Panc1 (cell line): ENCODE results near the gene DGLUCY. TPM values are rescaled to one million over a fixed set of nuclear protein-coding genes. Genes with fewer than 3 reads are reported as not detected.

Experiments used
- ATAC-seq: fragments of 200-7000 bp; cut with Tn5 transposase; 2 replicates; pipeline ENCODE4 v1.9.1; 2020; ENCODE audit warnings: mild to moderate bottlenecking, moderate library complexity
- BruUV-seq: library from RNA; stranded (reverse); fragments of 400-500 nt; replicated peaks from 2 replicates; lab custom pipeline; 2021; lab: Mats Ljungman, UMichigan
- CTCF ChIA-PET: fragments of 300-600 bp; sonication (Branson Sonifier 250); formaldehyde crosslinking; loops from one replicate; lab custom pipeline; 2022; ENCODE audit warnings: antibody characterized with exemption; lab: Charles Lee
- POLR2A ChIA-PET: fragments of 300-600 bp; sonication (Branson Sonifier 250); formaldehyde crosslinking; loops from one replicate; lab custom pipeline; 2022; ENCODE audit warnings: antibody characterized with exemption; lab: Charles Lee
- DNase-seq: peaks from one replicate; pipeline ENCODE4 v3.0.0-alpha.2; 2010; ENCODE audit warnings: low read depth, low spot score
- H3K27ac ChIP-seq: 2 replicates; pipeline ENCODE4 v1.5.1; 2011; ENCODE audit warnings: mild to moderate bottlenecking, low read length, inconsistent platforms
- H3K27me3 ChIP-seq: fragments of 200-500 bp; sonication (Bioruptor generic); 2 replicates; pipeline ENCODE4 v1.6.0; 2014; ENCODE audit warnings: low read length, inconsistent platforms; ENCODE audit not compliant: control insufficient read depth, insufficient read depth
- H3K36me3 ChIP-seq: fragments of 200-500 bp; sonication (Bioruptor generic); 2 replicates; pipeline ENCODE4 v1.5.1; 2014; ENCODE audit warnings: inconsistent platforms, mild to moderate bottlenecking, low read length, moderate library complexity; ENCODE audit not compliant: control insufficient read depth, insufficient read depth
- H3K4me1 ChIP-seq: 2 replicates; pipeline ENCODE4 v1.5.1; 2011; ENCODE audit warnings: inconsistent platforms, mild to moderate bottlenecking, low read length, moderate library complexity; ENCODE audit not compliant: control insufficient read depth, insufficient read depth
- H3K4me3 ChIP-seq, 2 experiments: 2 replicates each; pipeline ENCODE4 v1.5.1; 2011 to 2012; ENCODE audit warnings: low read depth in 2 of 2, low read length in 2 of 2, mild to moderate bottlenecking in 2 of 2, inconsistent platforms in 1 of 2, moderate library complexity in 1 of 2
- H3K9me3 ChIP-seq: fragments of 200-500 bp; sonication (Bioruptor generic); 2 replicates; pipeline ENCODE4 v1.5.1; 2014; ENCODE audit warnings: low read depth, mild to moderate bottlenecking, inconsistent platforms, low read length, moderate library complexity; ENCODE audit not compliant: control insufficient read depth, insufficient read depth
- CTCF ChIP-seq: fragments of 450-650 bp; IDR thresholded peaks from 2 replicates; pipeline ENCODE4 v1.5.1; 2017; ENCODE audit warnings: mild to moderate bottlenecking
- POLR2AphosphoS5 ChIP-seq: IDR thresholded peaks from 2 replicates; pipeline ENCODE4 v1.6.1; 2012; ENCODE audit warnings: mild to moderate bottlenecking, low read depth, low read length, moderate library complexity
- REST ChIP-seq, 2 experiments: IDR thresholded peaks; 2 replicates each; pipeline ENCODE4 v1.6.1; 2011 to 2012; ENCODE audit warnings: low read depth in 2 of 2, control low read depth in 1 of 2, low read length in 1 of 2, mild to moderate bottlenecking in 1 of 2, moderate library complexity in 1 of 2; ENCODE audit not compliant: insufficient read depth in 1 of 2
- SIN3A ChIP-seq: IDR thresholded peaks from 2 replicates; pipeline ENCODE4 v1.6.1; 2012; ENCODE audit warnings: low read depth, mild to moderate bottlenecking, low read length, moderate library complexity, borderline replicate concordance; ENCODE audit not compliant: insufficient read depth
- TCF7L2 ChIP-seq: IDR thresholded peaks from 2 replicates; pipeline ENCODE4 v1.6.1; 2011; ENCODE audit warnings: mild to moderate bottlenecking, low read depth, low read length, inconsistent platforms
- in situ Hi-C: cut with HindIII; loops from 2 replicates; pipeline ENCODE4 v1.10.0; 2016; ENCODE audit warnings: low sequenced_read_pairs, low pct_unique_long_range_greater_than_20kb
- intact Hi-C: fragments of 100-400 bp; cut with micrococcal nuclease; formaldehyde crosslinking; loops from one replicate; pipeline ENCODE4 v1.10.0; 2022; ENCODE audit not compliant: unreplicated experiment
- total RNA-seq: library from RNA; stranded (reverse); gene quantifications from one replicate; pipeline ENCODE4 v1.2.1, GENCODE V29; 2021; ENCODE audit not compliant: unreplicated experiment

Gene DGLUCY
- total RNA-seq, 1 experiment from 2014 or later: 21.3 TPM

- no peak for TF ChIP-seq TCF7L2
- no peak for TF ChIP-seq POLR2AphosphoS5
- TF ChIP-seq CTCF: no peak
- no peak for TF ChIP-seq REST (IDR thresholded peaks at IDR 0.05; ENCODE audit: insufficient read depth in 1 of 2, low read depth in 2 of 2, low read length in 1 of 2)
- TF ChIP-seq SIN3A: no peak
- ChIA-PET POLR2A (no interaction called here), CTCF (no interaction called here)
- Histone ChIP-seq H3K27me3 (no peaks in the 10 kb centered on the region; the same call in 1 of the 2 replicates), H3K27ac (no peak overlapping the region), H3K9me3 (no peaks in the 10 kb centered on the region), H3K4me1 (no peaks in the 10 kb centered on the region), H3K36me3 (no peaks in the 10 kb centered on the region), H3K4me3 (no peak overlapping the region)
- ATAC-seq (no peak), DNase-seq (no peak)
- intact Hi-C loops (no loop called here), in situ Hi-C loops (no loop called here)
- BruUV-seq: no TSS peak
Observed at GRCh38 chr14:91242635-91243034, 128.8 kb downstream of the DGLUCY start.

- Histone ChIP-seq H3K27me3 (no peaks in the 10 kb centered on the region; the same call in 1 of the 2 replicates), H3K9me3 (no peaks in the 10 kb centered on the region), H3K27ac (no peak overlapping the region), H3K4me1 (no peaks in the 10 kb centered on the region), H3K36me3 (no peaks in the 10 kb centered on the region), H3K4me3 (no peak overlapping the region)
- CTCF ChIA-PET: no interaction called here
- ATAC-seq: no peak
- no TSS peak for BruUV-seq
- no peak for TF ChIP-seq REST (IDR thresholded peaks at IDR 0.05; ENCODE audit: insufficient read depth in 1 of 2, low read depth in 2 of 2, low read length in 1 of 2)
- no peak for TF ChIP-seq POLR2AphosphoS5
- TF ChIP-seq CTCF: no peak
- no peak for TF ChIP-seq TCF7L2
- TF ChIP-seq SIN3A: no peak
- in situ Hi-C loops: no loop called here
- POLR2A ChIA-PET: no interaction called here
- intact Hi-C loops: no loop called here
- DNase-seq: no peak
Observed at GRCh38 chr14:91243074-91243471, 129.2 kb downstream of the DGLUCY start.
